Measurements from ENCODE around the gene KLHL5.
A peak's percentile ranks its signal among the peaks of the same experiment; 100 is the strongest.

The KLHL5 gene

GRCh38 chr4:39062094-39062769, at the start of gene KLHL5:
Gene KLHL5, plus strand, starts transcription at chr4:39062232. Its CDS starts 421 bp downstream, at chr4:39062653.
- Mint-ChIP-seq H3K9me3 (no peaks in the 10 kb centered on the region), H3K27ac (peak within 1 kb of the TSS in 1 of 3 experiments; percentile 3), H3K4me1 (peaks cover 17% of the 10 kb centered on the region), H3K27me3 (ENCODE audit: low read depth) (no peaks in the 10 kb centered on the region), H3K36me3 (ENCODE audit: low read depth) (no peaks in the 10 kb centered on the region), H3K4me3 (peak within 1 kb of the TSS; percentile 16 to 44 (median 21))
- TF ChIP-seq CTCF (IDR thresholded peaks at IDR 0.05; ENCODE audit: unreplicated experiment in 3 of 3) = no peak

GRCh38 chr4:39014028-39014427, 48.0 kb upstream of the KLHL5 start:
- no peak overlapping the region for H3K27ac Mint-ChIP-seq
- peaks cover 21% of the 10 kb centered on the region for H3K9me3 Mint-ChIP-seq
- H3K4me1 Mint-ChIP-seq = no peaks in the 10 kb centered on the region
- no peaks in the 10 kb centered on the region for H3K36me3 Mint-ChIP-seq (ENCODE audit: low read depth)
- no peak overlapping the region for H3K4me3 Mint-ChIP-seq
- H3K27me3 Mint-ChIP-seq (ENCODE audit: low read depth) = no peaks in the 10 kb centered on the region
- no peak for TF ChIP-seq CTCF (IDR thresholded peaks at IDR 0.05; ENCODE audit: unreplicated experiment in 3 of 3)

- Mint-ChIP-seq H3K9me3 (peaks cover 15% of the 10 kb centered on the region), H3K4me1 (no peaks in the 10 kb centered on the region), H3K27me3 (ENCODE audit: low read depth) (no peaks in the 10 kb centered on the region), H3K4me3 (no peak overlapping the region), H3K36me3 (ENCODE audit: low read depth) (no peaks in the 10 kb centered on the region), H3K27ac (no peak overlapping the region)
- no peak for TF ChIP-seq CTCF (IDR thresholded peaks at IDR 0.05; ENCODE audit: unreplicated experiment in 3 of 3)
Observed at GRCh38 chr4:39020130-39020529, 41.9 kb upstream of the KLHL5 start.

GRCh38 chr4:39021631-39022030, 40.4 kb upstream of the KLHL5 start:
- no peak for TF ChIP-seq CTCF (IDR thresholded peaks at IDR 0.05; ENCODE audit: unreplicated experiment in 3 of 3)

GRCh38 chr4:39022241-39022640, 39.8 kb upstream of the KLHL5 start:
- H3K36me3 Mint-ChIP-seq (ENCODE audit: low read depth) = no peaks in the 10 kb centered on the region
- no peaks in the 10 kb centered on the region for H3K4me1 Mint-ChIP-seq
- H3K27ac Mint-ChIP-seq = no peak overlapping the region
- no peak for TF ChIP-seq CTCF (IDR thresholded peaks at IDR 0.05; ENCODE audit: unreplicated experiment in 3 of 3)
- H3K27me3 Mint-ChIP-seq (ENCODE audit: low read depth) = no peaks in the 10 kb centered on the region
- peaks cover 6% of the 10 kb centered on the region for H3K9me3 Mint-ChIP-seq
- H3K4me3 Mint-ChIP-seq = no peak overlapping the region

More at GRCh38 chr4:39021631-39022030, 40.4 kb upstream of the KLHL5 start:
- Mint-ChIP-seq H3K27me3 (ENCODE audit: low read depth) (no peaks in the 10 kb centered on the region), H3K4me1 (no peaks in the 10 kb centered on the region), H3K36me3 (ENCODE audit: low read depth) (no peaks in the 10 kb centered on the region), H3K4me3 (no peak overlapping the region), H3K9me3 (peaks cover 8% of the 10 kb centered on the region), H3K27ac (no peak overlapping the region)

GRCh38 chr4:39023059-39023458, 39.0 kb upstream of the KLHL5 start:
- H3K9me3 Mint-ChIP-seq = peaks cover 6% of the 10 kb centered on the region
- no peak overlapping the region for H3K4me3 Mint-ChIP-seq
- no peaks in the 10 kb centered on the region for H3K36me3 Mint-ChIP-seq (ENCODE audit: low read depth)
- no peaks in the 10 kb centered on the region for H3K27me3 Mint-ChIP-seq (ENCODE audit: low read depth)
- TF ChIP-seq CTCF (IDR thresholded peaks at IDR 0.05; ENCODE audit: unreplicated experiment in 3 of 3) = no peak
- H3K27ac Mint-ChIP-seq = no peak overlapping the region
- H3K4me1 Mint-ChIP-seq = no peaks in the 10 kb centered on the region
